Fibroblast of lung (primary cell): ENCODE data around the gene GPR141. TPM values are rescaled to one million over a fixed set of nuclear protein-coding genes. Genes with fewer than 3 reads are reported as not detected.

Source experiments
- DNase-seq, 2 donors: peaks; one replicate each; pipeline versions ENCODE4 v3.0.0 to v3.0.0-alpha.2; 2010; ENCODE audit warnings: low read depth in 2 of 2
- H2AFZ ChIP-seq: 2 replicates; pipeline ENCODE4 v1.5.1; 2012; ENCODE audit warnings: low read length, control low read depth, inconsistent platforms
- H3K27ac ChIP-seq: 2 replicates; pipeline ENCODE4 v1.5.1; 2011; ENCODE audit warnings: low read length, control low read depth; ENCODE audit not compliant: insufficient read depth
- H3K27me3 ChIP-seq: 2 replicates; pipeline ENCODE4 v1.5.1; 2011; ENCODE audit warnings: mild to moderate bottlenecking, low read length; ENCODE audit not compliant: control insufficient read depth, insufficient read depth
- H3K36me3 ChIP-seq: 2 replicates; pipeline ENCODE4 v1.5.1; 2011; ENCODE audit warnings: low read length; ENCODE audit not compliant: control insufficient read depth, insufficient read depth
- H3K4me1 ChIP-seq: 2 replicates; pipeline ENCODE4 v1.5.1; 2011; ENCODE audit warnings: low read length; ENCODE audit not compliant: control insufficient read depth, insufficient read depth; ENCODE audit errors: extremely low read depth
- H3K4me2 ChIP-seq: 2 replicates; pipeline ENCODE4 v1.5.1; 2011; ENCODE audit warnings: low read length, control low read depth; ENCODE audit not compliant: insufficient read depth; ENCODE audit errors: extremely low read depth
- H3K4me3 ChIP-seq, 4 experiments: fragments of 200-600 bp in 1 of 4; sonication (generic) in 1 of 4; replicated peaks in 1 of 4; 2 replicates each; pipeline ENCODE4 v1.5.1; 2011 to 2016; ENCODE audit warnings: low read length in 4 of 4, low read depth in 3 of 4, mild to moderate bottlenecking in 3 of 4, control low read depth in 2 of 4, inconsistent platforms in 1 of 4, mixed read lengths in 1 of 4; ENCODE audit not compliant: insufficient read depth in 1 of 4; ENCODE audit errors: control extremely low read depth in 1 of 4
- H3K79me2 ChIP-seq: 2 replicates; pipeline ENCODE4 v1.5.1; 2012; ENCODE audit warnings: mild to moderate bottlenecking, low read length, inconsistent platforms; ENCODE audit not compliant: control insufficient read depth, insufficient read depth
- H3K9ac ChIP-seq: 2 replicates; pipeline ENCODE4 v1.5.1; 2011; ENCODE audit warnings: mild to moderate bottlenecking, low read length, control low read depth; ENCODE audit not compliant: insufficient read depth
- H3K9me3 ChIP-seq: 2 replicates; pipeline ENCODE4 v1.5.1; 2012; ENCODE audit warnings: low read depth, low read length; ENCODE audit not compliant: control insufficient read depth, insufficient read depth
- H4K20me1 ChIP-seq: 2 replicates; pipeline ENCODE4 v1.5.1; 2011; ENCODE audit warnings: low read length; ENCODE audit not compliant: control insufficient read depth, insufficient read depth; ENCODE audit errors: extremely low read depth
- EZH2 ChIP-seq: IDR thresholded peaks from 2 replicates; pipeline ENCODE4 v1.5.1; 2012; ENCODE audit warnings: low read length, control low read depth, mild to moderate bottlenecking; ENCODE audit errors: missing control alignments
- polyA plus RNA-seq, 2 donors: library from polyadenylated mRNA; depleted of rRNA in 1 of 2; stranded (reverse) in 1 of 2; unstranded in 1 of 2; fragments of >200 nt; gene quantifications; 2 replicates each; pipeline ENCODE4 v1.2.1, GENCODE V29; 2011 to 2012; ENCODE audit warnings: missing spikeins in 1 of 2
- total RNA-seq: library from RNA; depleted of rRNA; stranded (reverse); fragments of >200 nt; gene quantifications from 2 replicates; pipeline ENCODE4 v1.2.1, GENCODE V29; 2014
- TF ChIP-seq, protein P1 (sequence below), 2 donors: IDR thresholded peaks in 1 of 2; conservative IDR thresholded peaks in 1 of 2; 1 replicate in 1 of 2; 2 replicates in 1 of 2; pipeline ENCODE4 v1.5.1; 2011 to 2012; ENCODE audit warnings: low read length in 2 of 2, control low read depth in 1 of 2, inconsistent platforms in 1 of 2, low read depth in 1 of 2, mild to moderate bottlenecking in 1 of 2

The GPR141 gene
- total and polyA plus RNA-seq, 2 donors (not counting 1 experiment from before 2014, with no cell fraction given), result not detected

DNA sequence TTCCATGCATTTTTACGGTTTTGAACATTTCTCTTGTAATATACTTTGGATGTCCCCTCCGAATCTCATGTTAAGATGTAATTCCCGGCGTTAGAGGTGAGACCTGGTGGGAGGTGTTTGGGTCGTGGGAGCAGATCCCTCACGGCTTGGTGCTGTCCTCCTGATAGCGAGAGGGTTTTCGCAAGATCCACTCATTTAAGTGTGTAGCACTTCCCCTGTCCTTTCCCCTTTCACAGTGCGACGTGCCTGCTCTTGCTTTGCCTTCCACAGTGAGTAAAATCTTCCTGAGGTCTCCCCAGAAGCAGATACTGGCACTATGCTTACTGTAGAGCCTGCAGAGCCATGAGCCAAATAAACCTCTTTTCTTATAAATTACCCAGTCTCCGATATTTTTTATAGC is 6.6 kb downstream of the GPR141 start:
- no peaks in the 10 kb centered on the region for H3K9me3 ChIP-seq
- H3K4me1 ChIP-seq, result no peaks in the 10 kb centered on the region
- no peak overlapping the region for H3K9ac ChIP-seq
- no peak for DNase-seq
- H3K27me3 ChIP-seq, result no peaks in the 10 kb centered on the region
- no peak overlapping the region for H3K4me3 ChIP-seq
- H3K4me2 ChIP-seq, result no peak overlapping the region
- H3K36me3 ChIP-seq, result no peaks in the 10 kb centered on the region
- H4K20me1 ChIP-seq, result no peaks in the 10 kb centered on the region
- H3K79me2 ChIP-seq, result no peaks in the 10 kb centered on the region
- no peak overlapping the region for H3K27ac ChIP-seq
- no peak overlapping the region for H2AFZ ChIP-seq
- TF ChIP-seq, protein P1, sequence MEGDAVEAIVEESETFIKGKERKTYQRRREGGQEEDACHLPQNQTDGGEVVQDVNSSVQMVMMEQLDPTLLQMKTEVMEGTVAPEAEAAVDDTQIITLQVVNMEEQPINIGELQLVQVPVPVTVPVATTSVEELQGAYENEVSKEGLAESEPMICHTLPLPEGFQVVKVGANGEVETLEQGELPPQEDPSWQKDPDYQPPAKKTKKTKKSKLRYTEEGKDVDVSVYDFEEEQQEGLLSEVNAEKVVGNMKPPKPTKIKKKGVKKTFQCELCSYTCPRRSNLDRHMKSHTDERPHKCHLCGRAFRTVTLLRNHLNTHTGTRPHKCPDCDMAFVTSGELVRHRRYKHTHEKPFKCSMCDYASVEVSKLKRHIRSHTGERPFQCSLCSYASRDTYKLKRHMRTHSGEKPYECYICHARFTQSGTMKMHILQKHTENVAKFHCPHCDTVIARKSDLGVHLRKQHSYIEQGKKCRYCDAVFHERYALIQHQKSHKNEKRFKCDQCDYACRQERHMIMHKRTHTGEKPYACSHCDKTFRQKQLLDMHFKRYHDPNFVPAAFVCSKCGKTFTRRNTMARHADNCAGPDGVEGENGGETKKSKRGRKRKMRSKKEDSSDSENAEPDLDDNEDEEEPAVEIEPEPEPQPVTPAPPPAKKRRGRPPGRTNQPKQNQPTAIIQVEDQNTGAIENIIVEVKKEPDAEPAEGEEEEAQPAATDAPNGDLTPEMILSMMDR (conservative IDR thresholded peaks at IDR 0.05 in 1 of 2, IDR thresholded peaks at IDR 0.05 in 1 of 2; ENCODE audit: low read depth in 1 of 2, low read length in 2 of 2), result no peak
- TF ChIP-seq EZH2, result no peak

DNA sequence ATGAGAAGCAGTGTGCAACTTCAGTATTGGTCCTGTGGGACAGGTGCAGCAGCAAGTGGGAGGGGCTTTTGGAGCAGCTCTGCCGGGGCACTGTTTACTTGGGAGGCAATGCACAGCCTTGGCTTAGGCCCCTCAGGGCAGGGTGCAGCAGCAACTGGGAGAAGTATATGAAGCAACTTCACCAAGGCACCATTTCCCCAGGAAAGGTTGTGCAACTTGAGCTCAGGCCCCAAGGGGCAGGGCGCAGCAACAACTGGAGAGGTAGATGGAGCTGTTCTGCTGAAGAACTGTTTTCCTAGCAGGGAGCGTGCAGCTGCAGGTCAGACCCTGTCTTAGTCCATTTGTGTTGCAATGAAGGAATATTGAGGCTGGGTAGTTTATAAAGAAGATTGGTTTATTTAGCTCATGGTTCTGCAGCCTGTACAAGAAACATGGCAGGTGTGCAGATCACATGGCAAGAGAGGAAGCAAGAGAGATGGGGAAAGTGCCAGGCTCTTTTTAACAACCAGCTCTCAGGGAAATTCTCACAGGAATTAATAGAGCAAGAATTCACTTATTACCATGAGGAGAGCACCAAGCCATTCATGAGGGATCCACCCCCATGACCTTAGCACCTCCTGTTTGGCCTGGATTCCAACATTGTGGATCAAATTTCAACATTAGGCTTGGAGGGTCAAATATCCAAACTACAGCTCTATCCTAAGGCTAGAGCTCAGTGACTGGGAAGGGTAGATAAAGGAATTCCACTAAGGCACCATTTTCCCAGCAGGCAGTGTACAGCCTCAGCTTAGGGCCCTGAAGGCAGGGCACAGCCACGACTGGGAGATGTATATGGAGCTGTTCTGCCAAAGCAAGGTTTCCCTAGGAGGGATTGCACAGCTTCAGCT is 10.9 kb downstream of the GPR141 start:
- no peak overlapping the region for H3K27ac ChIP-seq
- H3K4me2 ChIP-seq, result no peak overlapping the region
- H3K9me3 ChIP-seq, result no peaks in the 10 kb centered on the region
- no peaks in the 10 kb centered on the region for H3K36me3 ChIP-seq
- DNase-seq, result no peak
- H3K4me1 ChIP-seq, result no peaks in the 10 kb centered on the region
- H3K9ac ChIP-seq, result no peak overlapping the region
- H3K79me2 ChIP-seq, result no peaks in the 10 kb centered on the region
- no peaks in the 10 kb centered on the region for H4K20me1 ChIP-seq
- no peak overlapping the region for H2AFZ ChIP-seq
- H3K27me3 ChIP-seq, result no peaks in the 10 kb centered on the region
- H3K4me3 ChIP-seq, result no peak overlapping the region
- TF ChIP-seq EZH2, result no peak
- TF ChIP-seq, protein P1 (conservative IDR thresholded peaks at IDR 0.05 in 1 of 2, IDR thresholded peaks at IDR 0.05 in 1 of 2; ENCODE audit: low read depth in 1 of 2, low read length in 2 of 2), result no peak

DNA sequence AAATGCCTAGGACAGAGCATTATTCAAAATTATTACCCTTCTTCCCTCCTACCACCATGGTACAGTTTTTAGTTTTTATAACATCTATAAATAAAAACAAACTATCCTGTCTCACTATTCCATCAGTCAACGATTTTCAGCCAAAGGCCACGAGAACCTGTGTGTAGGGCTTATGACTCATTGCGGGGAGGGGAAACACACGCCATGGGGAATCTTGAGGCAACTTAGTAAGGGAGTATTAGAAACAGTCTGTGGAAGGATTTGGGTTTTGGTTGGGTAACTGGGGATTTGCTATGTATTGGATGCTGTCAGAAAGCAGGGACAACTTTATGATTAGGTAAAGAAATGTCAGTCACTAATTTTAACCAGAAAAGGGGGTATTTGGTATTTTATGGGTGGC is 14.7 kb downstream of the GPR141 start:
- no peaks in the 10 kb centered on the region for H4K20me1 ChIP-seq
- H3K79me2 ChIP-seq, result no peaks in the 10 kb centered on the region
- TF ChIP-seq, protein P1 (conservative IDR thresholded peaks at IDR 0.05 in 1 of 2, IDR thresholded peaks at IDR 0.05 in 1 of 2; ENCODE audit: low read depth in 1 of 2, low read length in 2 of 2), result no peak
- TF ChIP-seq EZH2, result no peak

More for the DNA sequence above, 14.7 kb downstream of the GPR141 start:
- H3K9ac ChIP-seq, result no peak overlapping the region
- H2AFZ ChIP-seq, result no peak overlapping the region
- no peaks in the 10 kb centered on the region for H3K36me3 ChIP-seq
- H3K4me2 ChIP-seq, result no peak overlapping the region
- no peak overlapping the region for H3K4me3 ChIP-seq
- no peaks in the 10 kb centered on the region for H3K27me3 ChIP-seq
- H3K9me3 ChIP-seq, result no peaks in the 10 kb centered on the region
- DNase-seq, result no peak
- no peak overlapping the region for H3K27ac ChIP-seq
- H3K4me1 ChIP-seq, result no peaks in the 10 kb centered on the region
